ENCODE results near the gene NDUFV2. TPM values are rescaled to one million over a fixed set of nuclear protein-coding genes. Genes with fewer than 3 reads are reported as not detected.

The NDUFV2 gene
- total and polyA plus RNA-seq, 2 of the 8 experiments (the other 6 are each of a cell fraction or from before 2014, with no cell fraction given): 90.8 to 191 TPM

DNA sequence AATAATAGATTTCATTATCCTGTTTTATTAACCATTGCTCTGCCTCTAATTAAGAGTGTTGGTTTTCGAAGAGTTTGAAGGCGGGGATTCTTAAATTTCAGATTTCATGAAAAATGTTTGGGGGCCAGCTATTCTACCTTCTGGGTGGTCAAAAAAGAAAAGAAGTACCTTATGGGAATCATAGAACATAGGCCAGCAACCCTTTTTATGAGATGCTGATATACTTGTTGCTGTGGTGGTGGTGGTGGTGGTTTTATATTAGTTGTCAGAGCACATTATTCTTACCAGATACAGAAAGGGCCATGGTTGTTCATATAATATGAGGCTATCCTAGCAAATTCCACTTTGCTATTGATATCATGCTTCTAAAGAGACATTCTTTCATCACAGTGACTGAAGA, 38.5 kb downstream of the NDUFV2 start:
- peaks cover 0 to 7% of the 10 kb centered on the region in 2 experiments for H4K20me1 ChIP-seq (replicated peaks in 1 of 2; ENCODE audit: control insufficient read depth in 1 of 2, insufficient read depth in 2 of 2, low read length in 2 of 2)

More for the DNA sequence above, 38.5 kb downstream of the NDUFV2 start:
- H2BK15ac ChIP-seq (ENCODE audit: low read length): no peak overlapping the region
- FAIRE-seq: no peak
- DNase-seq (ENCODE audit: low read depth in 1 of 2, low spot score in 2 of 2): no peak
- H3K9ac ChIP-seq (replicated peaks in 1 of 4; ENCODE audit: extremely low read depth in 1 of 4, low read depth in 3 of 4, low read length in 3 of 4): no peak overlapping the region
- no peak overlapping the region for H3K23ac ChIP-seq (ENCODE audit: insufficient read length)
- H3K79me1 ChIP-seq (ENCODE audit: low read depth, low read length): peaks cover 4% of the 10 kb centered on the region; the same call in 1 of the 2 replicates
- no peak overlapping the region for H4K8ac ChIP-seq (ENCODE audit: extremely low read depth, insufficient read depth, low read length)
- no peak overlapping the region for H3K27ac ChIP-seq (ENCODE audit: low read depth, low read length)
- CTCF ChIA-PET (ENCODE audit: partially characterized antibody): interaction anchor here (1.4 kb wide), 1 partner anchor 67 kb away, joined by 6 read pairs; no protein-coding TSS in a partner anchor
- H2BK120ac ChIP-seq (replicated peaks; ENCODE audit: low read depth, low read length): no peak overlapping the region
- no peak overlapping the region for H2BK5ac ChIP-seq (ENCODE audit: low read depth, low read length)
- no peaks in the 10 kb centered on the region for H3K9me3 ChIP-seq (ENCODE audit: insufficient read depth in 2 of 2, low read depth in 1 of 2, low read length in 1 of 2)
- H3K18ac ChIP-seq (ENCODE audit: extremely low read depth, low read length): no peak overlapping the region
- no peak overlapping the region for H2AK5ac ChIP-seq (ENCODE audit: low read depth, low read length)
- no peak overlapping the region for H2AFZ ChIP-seq (ENCODE audit: low read length)
- no peak overlapping the region for H4K5ac ChIP-seq (ENCODE audit: insufficient read length, low read depth, low read length)
- no peak overlapping the region for H2BK20ac ChIP-seq (ENCODE audit: low read length)
- no peak overlapping the region for H2BK12ac ChIP-seq (ENCODE audit: low read depth, low read length)
- no peak overlapping the region for H3K4ac ChIP-seq (replicated peaks; ENCODE audit: insufficient read length, low read depth, low read length)
- H3K27me3 ChIP-seq (replicated peaks in 1 of 4; ENCODE audit: control insufficient read depth in 3 of 4, extremely low read depth in 1 of 4, insufficient read depth in 3 of 4, low read length in 3 of 4): no peaks in the 10 kb centered on the region
- H3K36me3 ChIP-seq (ENCODE audit: control insufficient read depth in 2 of 4, insufficient read depth in 4 of 4, low read length in 3 of 4): no peaks in the 10 kb centered on the region; a peak in 1 of 8 replicates
- peaks cover 0 to 6% (median 1%) of the 10 kb centered on the region in 4 experiments; a peak in 2 of 7 replicates for H3K4me1 ChIP-seq (replicated peaks in 1 of 4; ENCODE audit: control insufficient read depth in 3 of 4, insufficient read depth in 4 of 4, low read length in 3 of 4)
- POLR2A ChIA-PET (ENCODE audit: partially characterized antibody): interaction anchor here (0.6 kb wide), 1 partner anchor 461 kb away, joined by 4 read pairs; no protein-coding TSS in a partner anchor
- no peak overlapping the region for H3K4me3 ChIP-seq (ENCODE audit: extremely low read depth in 1 of 4, insufficient read depth in 2 of 4, low read depth in 3 of 4, low read length in 4 of 4)
- peaks cover 5% of the 10 kb centered on the region for H3K23me2 ChIP-seq (ENCODE audit: low read depth, low read length)
- no peak for TF ChIP-seq POLR2A (IDR thresholded peaks at IDR 0.05; ENCODE audit: control extremely low read depth in 1 of 2, low read depth in 2 of 2, low read length in 2 of 2)
- no peak for TF ChIP-seq SUZ12 (IDR thresholded peaks at IDR 0.05; ENCODE audit: low read length)
- no peak for TF ChIP-seq TEAD4 (IDR thresholded peaks at IDR 0.05; ENCODE audit: low read depth, low read length)
- TF ChIP-seq, protein P1, sequence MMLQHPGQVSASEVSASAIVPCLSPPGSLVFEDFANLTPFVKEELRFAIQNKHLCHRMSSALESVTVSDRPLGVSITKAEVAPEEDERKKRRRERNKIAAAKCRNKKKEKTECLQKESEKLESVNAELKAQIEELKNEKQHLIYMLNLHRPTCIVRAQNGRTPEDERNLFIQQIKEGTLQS (IDR thresholded peaks at IDR 0.05; ENCODE audit: insufficient read depth, low read depth, low read length): no peak
- TF ChIP-seq, protein P2, sequence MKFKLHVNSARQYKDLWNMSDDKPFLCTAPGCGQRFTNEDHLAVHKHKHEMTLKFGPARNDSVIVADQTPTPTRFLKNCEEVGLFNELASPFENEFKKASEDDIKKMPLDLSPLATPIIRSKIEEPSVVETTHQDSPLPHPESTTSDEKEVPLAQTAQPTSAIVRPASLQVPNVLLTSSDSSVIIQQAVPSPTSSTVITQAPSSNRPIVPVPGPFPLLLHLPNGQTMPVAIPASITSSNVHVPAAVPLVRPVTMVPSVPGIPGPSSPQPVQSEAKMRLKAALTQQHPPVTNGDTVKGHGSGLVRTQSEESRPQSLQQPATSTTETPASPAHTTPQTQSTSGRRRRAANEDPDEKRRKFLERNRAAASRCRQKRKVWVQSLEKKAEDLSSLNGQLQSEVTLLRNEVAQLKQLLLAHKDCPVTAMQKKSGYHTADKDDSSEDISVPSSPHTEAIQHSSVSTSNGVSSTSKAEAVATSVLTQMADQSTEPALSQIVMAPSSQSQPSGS (IDR thresholded peaks at IDR 0.05; ENCODE audit: low read length): no peak
- H3K4me2 ChIP-seq (ENCODE audit: insufficient read depth in 1 of 2, low read depth in 2 of 2, low read length in 2 of 2): no peak overlapping the region
- 92% methylated on average over 2 of the region's 2 CpGs; no CpG with 5 or more reads in 1 of the 2 experiments for WGBS, 2 experiments (ENCODE audit: extremely low coverage in 1 of 2, insufficient coverage in 1 of 2, insufficient read length in 1 of 2, insufficient replicate concordance in 2 of 2, low coverage in 1 of 2, low lambda C conversion rate in 2 of 2, missing lambda C conversion rate in 1 of 2)
- no peak overlapping the region for H3K56ac ChIP-seq (replicated peaks; ENCODE audit: insufficient read length, low read depth, low read length)
- H3K14ac ChIP-seq (ENCODE audit: insufficient read length): no peak overlapping the region
- peaks cover 7 to 83% of the 10 kb centered on the region in 2 experiments for H3K79me2 ChIP-seq (ENCODE audit: control insufficient read depth in 1 of 2, insufficient read depth in 2 of 2, low read length in 2 of 2)
- H4K91ac ChIP-seq (replicated peaks; ENCODE audit: insufficient read length, low read length): no peak overlapping the region
